Kidney epithelial cell (primary cell): ENCODE data around the gene LPIN1. TPM values are rescaled to one million over a fixed set of nuclear protein-coding genes. Genes with fewer than 3 reads are reported as not detected.
"Not testable (repeated sequence)": the region's sequence is repeated elsewhere in the genome, so short reads cannot be mapped to it uniquely, and the experiment has no call there.

Experiments used
- DNase-seq: peaks from one replicate; pipeline ENCODE4 v3.0.0-alpha.2; 2010; ENCODE audit warnings: low read depth
- H3K27me3 ChIP-seq: 2 replicates; pipeline ENCODE4 v1.6.0; 2011; ENCODE audit warnings: low read length; ENCODE audit not compliant: control insufficient read depth, insufficient read depth
- H3K36me3 ChIP-seq: 2 replicates; pipeline ENCODE4 v1.5.1; 2011; ENCODE audit warnings: low read length; ENCODE audit not compliant: control insufficient read depth, insufficient read depth
- H3K4me3 ChIP-seq: 2 replicates; pipeline ENCODE4 v1.5.1; 2011; ENCODE audit warnings: low read depth, mild to moderate bottlenecking, control low read depth, low read length
- total RNA-seq: library from RNA; depleted of rRNA; stranded (reverse); fragments of >200 nt; gene quantifications from 2 replicates; pipeline ENCODE4 v1.2.3, GENCODE V29; 2015
- TF ChIP-seq, protein P1 (sequence below): IDR thresholded peaks from 2 replicates; pipeline ENCODE4 v1.5.1; 2011; ENCODE audit warnings: mild to moderate bottlenecking, moderate library complexity, low read length, control low read depth, inconsistent platforms; ENCODE audit not compliant: insufficient read depth, poor library complexity, severe bottlenecking

Gene LPIN1
- total RNA-seq, 1 donor from 2014 or later, result 23.6 TPM

DNA sequence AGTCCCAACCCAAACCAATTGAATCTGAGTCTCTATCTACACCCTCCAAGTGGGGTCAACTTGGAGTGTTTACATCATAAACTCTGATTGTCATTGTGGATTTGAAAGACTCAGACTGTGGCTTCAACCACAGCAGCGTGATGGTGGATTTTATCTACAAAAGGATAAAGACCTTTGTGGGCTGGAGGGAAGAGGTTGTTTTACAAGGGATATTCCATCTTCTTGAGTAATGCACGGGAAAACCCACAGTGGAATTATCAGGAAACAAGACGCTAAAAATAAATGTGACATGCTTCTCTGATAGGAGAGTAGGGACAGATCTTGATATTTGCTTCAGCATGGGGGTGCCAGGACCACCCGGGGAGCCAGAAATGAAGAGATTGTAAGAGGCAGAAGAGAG is 93.5 kb downstream of the LPIN1 start:
- no peak for DNase-seq
- Histone ChIP-seq H3K27me3 (no peaks in the 10 kb centered on the region), H3K4me3 (no peak overlapping the region), H3K36me3 (no peaks in the 10 kb centered on the region)
- TF ChIP-seq, protein P1, sequence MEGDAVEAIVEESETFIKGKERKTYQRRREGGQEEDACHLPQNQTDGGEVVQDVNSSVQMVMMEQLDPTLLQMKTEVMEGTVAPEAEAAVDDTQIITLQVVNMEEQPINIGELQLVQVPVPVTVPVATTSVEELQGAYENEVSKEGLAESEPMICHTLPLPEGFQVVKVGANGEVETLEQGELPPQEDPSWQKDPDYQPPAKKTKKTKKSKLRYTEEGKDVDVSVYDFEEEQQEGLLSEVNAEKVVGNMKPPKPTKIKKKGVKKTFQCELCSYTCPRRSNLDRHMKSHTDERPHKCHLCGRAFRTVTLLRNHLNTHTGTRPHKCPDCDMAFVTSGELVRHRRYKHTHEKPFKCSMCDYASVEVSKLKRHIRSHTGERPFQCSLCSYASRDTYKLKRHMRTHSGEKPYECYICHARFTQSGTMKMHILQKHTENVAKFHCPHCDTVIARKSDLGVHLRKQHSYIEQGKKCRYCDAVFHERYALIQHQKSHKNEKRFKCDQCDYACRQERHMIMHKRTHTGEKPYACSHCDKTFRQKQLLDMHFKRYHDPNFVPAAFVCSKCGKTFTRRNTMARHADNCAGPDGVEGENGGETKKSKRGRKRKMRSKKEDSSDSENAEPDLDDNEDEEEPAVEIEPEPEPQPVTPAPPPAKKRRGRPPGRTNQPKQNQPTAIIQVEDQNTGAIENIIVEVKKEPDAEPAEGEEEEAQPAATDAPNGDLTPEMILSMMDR, result no peak

DNA sequence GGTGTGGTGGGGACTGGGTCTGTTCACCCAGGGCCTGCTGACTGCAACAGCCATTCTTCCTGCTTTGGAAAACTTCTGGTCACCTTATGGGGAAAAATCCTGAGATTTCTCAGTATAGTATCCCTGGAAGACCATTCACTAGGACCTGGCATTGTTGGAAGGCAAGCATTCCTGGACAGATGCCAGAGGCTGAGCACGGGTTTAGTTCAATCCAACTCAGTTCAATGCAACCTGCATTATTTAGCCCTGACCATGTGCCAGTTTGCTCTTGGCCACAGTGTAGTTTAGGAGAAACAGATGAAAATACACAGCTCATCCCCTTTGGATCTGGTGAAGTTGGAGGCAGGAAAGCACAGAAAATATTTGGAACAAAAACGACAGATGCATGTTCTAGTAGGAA is 95.9 kb downstream of the LPIN1 start:
- Histone ChIP-seq H3K27me3 (no peaks in the 10 kb centered on the region), H3K36me3 (no peaks in the 10 kb centered on the region), H3K4me3 (no peak overlapping the region)
- TF ChIP-seq, protein P1, result no peak
- no peak for DNase-seq

DNA sequence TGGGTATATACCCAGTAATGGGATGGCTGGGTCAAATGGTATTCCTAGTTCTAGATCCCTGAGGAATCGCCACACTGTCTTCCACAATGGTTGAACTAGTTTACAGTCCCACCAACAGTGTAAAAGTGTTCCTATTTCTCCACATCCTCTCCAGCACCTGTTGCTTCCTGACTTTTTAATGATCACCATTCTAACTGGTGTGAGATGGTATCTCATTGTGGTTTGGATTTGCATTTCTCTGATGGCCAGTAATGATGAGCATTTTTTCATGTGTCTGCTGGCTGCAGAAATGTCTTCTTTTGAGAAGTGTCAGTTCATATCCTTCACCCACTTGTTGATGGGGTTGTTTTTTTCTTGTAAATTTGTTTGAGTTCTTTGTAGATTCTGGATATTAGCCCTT is 98.4 kb downstream of the LPIN1 start:
- not testable (repeated sequence) for H3K27me3 ChIP-seq, H3K36me3 ChIP-seq, DNase-seq, H3K4me3 ChIP-seq

DNA sequence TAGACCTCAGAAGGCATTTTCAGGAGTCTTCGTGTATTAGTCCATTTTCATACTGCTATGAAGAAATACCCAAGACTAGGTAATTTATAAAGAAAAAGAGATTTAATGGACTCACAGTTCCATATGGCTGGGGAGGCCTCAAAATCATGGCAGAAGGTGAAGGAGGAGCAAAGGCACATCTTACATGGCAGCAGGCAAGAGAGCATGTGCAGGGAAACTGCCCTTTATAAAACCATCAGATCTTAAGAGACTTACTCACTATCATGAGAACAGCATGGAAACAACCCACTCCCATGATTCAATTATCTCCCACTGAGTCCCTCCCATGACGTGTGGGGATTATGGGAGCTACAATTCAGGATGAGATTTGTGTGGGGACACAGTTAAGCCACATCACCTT is 101.5 kb downstream of the LPIN1 start:
- not testable (repeated sequence) for DNase-seq, H3K27me3 ChIP-seq, H3K36me3 ChIP-seq, H3K4me3 ChIP-seq

DNA sequence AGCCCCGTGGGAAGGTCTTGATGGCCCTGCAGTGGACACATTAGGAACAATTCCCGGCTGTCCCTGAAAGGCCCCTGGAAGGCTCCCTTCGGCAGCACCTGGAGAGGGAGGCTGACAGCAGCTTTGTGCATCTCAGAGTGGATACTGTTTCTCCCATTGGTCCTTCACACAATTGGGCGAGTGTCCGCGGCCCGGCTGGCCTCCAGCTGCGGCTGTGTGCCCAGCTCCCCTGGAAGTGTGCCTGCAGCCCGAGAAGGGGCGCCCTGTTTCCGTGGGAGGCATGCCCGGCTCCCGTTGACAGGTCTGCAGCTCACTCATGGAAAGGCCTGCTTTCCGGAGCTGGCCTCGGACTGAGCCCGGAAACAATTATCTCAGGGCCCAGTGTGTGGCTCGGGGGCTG is 103.7 kb downstream of the LPIN1 start:
- Histone ChIP-seq H3K4me3 (no peak overlapping the region), H3K36me3 (no peaks in the 10 kb centered on the region), H3K27me3 (peaks cover 3% of the 10 kb centered on the region)
- TF ChIP-seq, protein P1, result no peak
- DNase-seq, result no peak

DNA sequence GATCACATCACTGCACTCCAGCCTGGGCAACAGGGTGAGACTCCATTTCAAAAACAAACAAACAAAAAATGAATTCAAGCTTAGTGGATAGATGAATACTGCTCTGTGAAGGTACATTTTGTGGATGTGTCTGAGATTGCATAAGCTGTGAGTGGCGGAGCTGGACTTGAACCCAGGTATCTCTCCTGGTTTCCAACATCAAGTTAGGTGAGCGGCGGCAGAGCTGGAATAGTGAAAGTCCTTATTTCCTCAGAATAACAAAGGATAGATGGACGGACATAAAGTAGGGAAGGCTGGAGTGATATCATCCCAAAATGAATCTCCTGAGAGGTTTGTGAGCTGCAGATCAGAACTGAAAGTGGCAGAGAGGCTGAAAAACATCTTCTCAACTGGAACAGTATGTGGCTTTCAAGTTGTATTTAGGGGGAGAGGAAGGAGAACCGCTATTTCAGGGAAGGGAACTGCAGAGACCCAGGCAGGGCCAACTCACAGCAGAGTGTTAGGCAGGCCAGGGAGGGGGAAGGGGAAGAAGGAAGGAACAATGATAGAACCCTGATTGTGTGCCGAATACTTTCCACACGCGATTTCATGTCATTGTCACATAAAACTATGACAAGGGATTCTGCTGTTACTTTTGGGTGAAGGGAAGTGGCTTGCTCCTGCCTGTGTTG is 106.2 kb downstream of the LPIN1 start:
- DNase-seq, result no peak
- Histone ChIP-seq H3K27me3 (peaks cover 6% of the 10 kb centered on the region), H3K4me3 (no peak overlapping the region), H3K36me3 (no peaks in the 10 kb centered on the region)
- TF ChIP-seq, protein P1, result no peak

DNA sequence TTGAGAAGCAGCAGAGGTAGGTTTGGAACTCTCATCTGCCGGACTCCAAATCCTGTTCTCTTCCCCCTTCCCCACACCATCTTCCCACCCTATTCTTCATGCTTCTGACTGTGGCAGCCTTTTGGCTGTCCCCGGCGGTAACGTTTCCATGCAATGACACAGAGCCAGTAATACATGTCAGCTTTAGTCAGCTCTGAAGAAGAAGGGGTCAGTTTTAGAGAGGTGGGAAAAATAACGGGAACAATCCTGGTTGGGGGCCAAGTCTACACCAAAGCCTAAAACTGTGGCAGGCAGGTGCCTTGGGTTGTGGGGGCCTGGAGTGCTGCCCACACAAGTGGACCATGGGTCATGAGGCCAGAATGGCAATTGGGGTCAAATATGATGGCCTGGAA is 106.8 kb downstream of the LPIN1 start:
- peaks cover 6% of the 10 kb centered on the region for H3K27me3 ChIP-seq
- TF ChIP-seq, protein P1, result no peak
- no peak overlapping the region for H3K4me3 ChIP-seq
- no peaks in the 10 kb centered on the region for H3K36me3 ChIP-seq
- DNase-seq, result no peak
